ENCODE results near the gene SPOCD1. TPM values are rescaled to one million over a fixed set of nuclear protein-coding genes. Genes with fewer than 3 reads are reported as not detected.

The SPOCD1 gene
- total RNA-seq, 4 donors from 2014 or later: 0.63 to 23.9 (median 23.2) TPM; not detected in 1

DNA sequence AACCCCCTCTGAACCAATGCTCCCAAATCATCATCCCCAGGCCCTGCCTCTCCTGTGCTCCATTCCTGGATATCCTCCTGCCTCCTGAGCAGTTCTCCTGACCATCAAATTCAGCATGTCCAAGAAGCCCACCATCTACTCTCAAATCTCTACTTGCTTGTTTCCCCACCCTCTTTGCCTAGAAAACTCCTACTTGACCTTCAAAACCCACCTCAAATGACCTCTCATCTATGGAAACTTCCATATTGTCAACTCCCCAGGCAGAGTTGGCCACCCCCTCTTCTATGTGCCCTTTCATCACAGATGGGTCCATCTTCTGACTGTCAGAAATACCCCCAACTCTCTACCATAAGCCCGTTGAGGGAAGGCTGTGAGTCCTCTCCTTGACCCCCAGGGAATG lies 68.5 kb downstream of the SPOCD1 start:
- TF ChIP-seq, protein P1, sequence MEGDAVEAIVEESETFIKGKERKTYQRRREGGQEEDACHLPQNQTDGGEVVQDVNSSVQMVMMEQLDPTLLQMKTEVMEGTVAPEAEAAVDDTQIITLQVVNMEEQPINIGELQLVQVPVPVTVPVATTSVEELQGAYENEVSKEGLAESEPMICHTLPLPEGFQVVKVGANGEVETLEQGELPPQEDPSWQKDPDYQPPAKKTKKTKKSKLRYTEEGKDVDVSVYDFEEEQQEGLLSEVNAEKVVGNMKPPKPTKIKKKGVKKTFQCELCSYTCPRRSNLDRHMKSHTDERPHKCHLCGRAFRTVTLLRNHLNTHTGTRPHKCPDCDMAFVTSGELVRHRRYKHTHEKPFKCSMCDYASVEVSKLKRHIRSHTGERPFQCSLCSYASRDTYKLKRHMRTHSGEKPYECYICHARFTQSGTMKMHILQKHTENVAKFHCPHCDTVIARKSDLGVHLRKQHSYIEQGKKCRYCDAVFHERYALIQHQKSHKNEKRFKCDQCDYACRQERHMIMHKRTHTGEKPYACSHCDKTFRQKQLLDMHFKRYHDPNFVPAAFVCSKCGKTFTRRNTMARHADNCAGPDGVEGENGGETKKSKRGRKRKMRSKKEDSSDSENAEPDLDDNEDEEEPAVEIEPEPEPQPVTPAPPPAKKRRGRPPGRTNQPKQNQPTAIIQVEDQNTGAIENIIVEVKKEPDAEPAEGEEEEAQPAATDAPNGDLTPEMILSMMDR (IDR thresholded peaks at IDR 0.05): no peak
- ATAC-seq (ENCODE audit: low FRiP score) (no peak), DNase-seq (ENCODE audit: low spot score) (no peak)

DNA sequence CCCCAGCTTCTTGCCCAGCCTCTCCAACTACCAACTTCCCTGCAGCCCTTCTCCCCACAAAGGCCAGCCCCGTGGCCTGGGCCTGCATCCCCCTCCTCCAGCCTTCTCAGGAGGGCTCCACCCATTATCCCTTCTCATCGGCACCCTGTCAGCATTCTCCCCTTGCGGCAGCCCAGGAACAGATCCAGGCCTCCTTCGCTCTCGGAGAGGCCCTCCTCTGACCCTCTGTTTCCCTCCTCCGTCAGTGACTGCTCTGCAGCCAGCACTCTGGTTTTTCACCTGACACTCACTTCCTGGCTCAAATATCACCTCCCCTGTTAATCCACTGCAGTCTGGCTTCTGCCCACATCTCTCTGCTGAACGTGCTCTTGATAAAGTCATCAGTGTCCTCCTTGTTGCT lies 69.1 kb downstream of the SPOCD1 start:
- ATAC-seq (ENCODE audit: low FRiP score) (no peak), DNase-seq (ENCODE audit: low spot score) (no peak)
- TF ChIP-seq, protein P1 (IDR thresholded peaks at IDR 0.05): no peak

DNA sequence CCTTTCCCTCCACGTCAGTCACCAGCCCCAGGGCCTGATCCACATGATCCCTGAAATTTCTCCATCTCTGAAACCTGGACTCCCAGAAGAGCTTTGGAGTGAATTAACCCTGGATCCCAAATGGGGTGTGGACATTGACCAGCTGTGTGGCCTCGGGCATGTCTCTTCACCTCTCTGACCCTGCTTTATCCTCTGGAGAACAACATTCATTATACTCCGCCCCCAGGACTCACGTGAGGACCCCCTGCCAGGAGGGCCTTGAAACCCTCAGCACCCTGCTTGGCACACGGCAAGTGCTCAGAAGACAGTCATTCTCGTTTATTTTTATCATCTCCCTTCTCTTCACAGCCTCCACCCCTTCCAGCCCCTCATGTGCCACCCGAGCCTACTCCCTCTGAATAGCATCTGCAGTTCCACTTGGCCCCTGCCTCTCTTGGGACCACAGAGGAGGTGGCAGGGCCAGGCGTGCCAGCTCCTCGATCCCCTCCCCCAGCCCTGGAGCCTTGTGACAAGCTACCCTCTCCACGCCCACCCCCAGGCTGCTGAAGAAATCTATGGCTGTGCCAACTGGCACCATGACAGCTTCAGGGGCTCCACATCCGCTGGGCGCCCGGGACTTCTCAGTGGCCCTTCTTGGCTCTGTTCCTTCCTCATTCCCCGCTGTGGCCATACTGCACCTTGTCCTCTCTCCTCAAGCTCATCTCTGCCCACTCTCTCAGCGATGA lies 69.7 kb downstream of the SPOCD1 start:
- ATAC-seq (ENCODE audit: low FRiP score): no peak
- DNase-seq (ENCODE audit: low spot score): no peak
- TF ChIP-seq, protein P1 (IDR thresholded peaks at IDR 0.05): no peak

DNA sequence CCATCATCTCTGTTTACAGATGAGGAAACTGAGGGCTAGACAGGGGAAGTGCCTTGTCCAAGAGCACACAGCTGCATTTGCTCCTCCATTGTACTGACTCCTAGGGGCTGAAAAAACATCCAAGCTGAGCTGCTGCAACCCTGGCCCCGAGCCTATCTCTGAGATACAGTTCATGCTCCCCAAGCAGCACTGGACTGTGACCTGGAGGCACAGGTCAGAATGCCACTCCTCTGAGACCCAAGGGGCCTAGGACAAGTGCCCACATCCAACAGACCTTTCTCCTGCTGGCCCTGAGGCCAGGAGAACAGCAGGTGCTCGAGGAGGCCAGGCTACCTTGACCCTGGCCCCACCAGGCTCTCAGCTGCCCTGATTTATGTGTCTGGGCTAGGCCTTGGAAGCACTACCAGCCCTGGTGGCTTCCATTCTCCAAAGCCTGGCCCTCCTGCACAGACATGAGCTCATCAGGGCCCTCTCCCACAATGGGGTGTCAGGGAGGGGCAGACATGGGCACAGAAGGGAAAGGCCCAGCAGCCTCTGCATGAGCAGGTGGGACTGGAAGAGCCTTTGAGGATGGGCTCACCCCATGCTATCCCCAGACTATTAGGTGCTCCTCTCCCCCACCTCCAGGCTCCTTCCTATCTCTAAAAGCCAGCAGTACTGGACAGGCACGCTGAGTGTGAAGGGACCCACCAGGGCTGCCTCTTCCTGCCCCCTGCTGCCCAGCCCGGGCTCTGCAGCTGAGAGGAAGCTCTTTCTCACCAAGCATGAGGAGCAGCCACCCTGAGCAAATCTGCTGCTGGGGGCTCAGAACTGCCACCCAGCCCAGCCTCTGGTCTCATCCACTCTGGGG lies 70.5 kb downstream of the SPOCD1 start:
- TF ChIP-seq, protein P1 (IDR thresholded peaks at IDR 0.05): peak in 1 of 3 donors; percentile 37
- peak; percentile 83 for ATAC-seq (ENCODE audit: low FRiP score)
- DNase-seq (ENCODE audit: low spot score): no peak

DNA sequence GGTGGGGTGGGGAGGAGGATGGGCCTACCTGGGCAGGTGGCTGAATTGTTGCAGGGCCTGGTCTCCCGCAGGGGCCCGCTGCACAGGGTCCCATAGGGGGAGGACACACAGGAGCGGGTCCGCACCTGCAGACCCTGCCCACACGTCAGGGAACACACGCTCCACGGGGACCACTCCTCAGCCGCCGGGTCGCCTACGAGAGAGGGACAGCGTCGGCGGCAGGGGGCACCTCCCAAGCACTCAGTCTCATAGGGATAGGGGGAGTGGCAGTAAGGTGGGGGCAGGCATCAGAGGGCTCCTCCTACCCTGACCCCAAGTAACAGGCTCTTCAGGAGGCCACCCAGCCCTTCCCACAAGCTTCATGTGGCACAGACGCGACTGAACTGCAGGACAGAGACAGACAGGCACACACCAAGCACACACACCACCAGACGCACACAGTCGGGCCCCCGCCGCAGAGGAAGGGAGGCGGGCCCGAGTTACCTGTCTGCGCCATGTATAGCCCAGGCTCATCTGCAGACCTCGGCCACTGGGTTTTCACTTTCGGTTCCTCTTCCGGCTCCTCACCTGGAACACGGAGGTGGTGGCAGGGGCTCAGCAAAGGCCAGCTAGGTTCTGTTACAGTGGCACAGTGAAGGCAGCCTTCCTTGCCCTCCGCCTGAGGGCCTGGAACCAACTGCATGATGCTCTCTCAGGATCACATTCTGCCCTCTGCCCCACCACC lies 71.5 kb downstream of the SPOCD1 start:
- ATAC-seq (ENCODE audit: low FRiP score): peak; percentile 19
- no peak for DNase-seq (ENCODE audit: low spot score)
- TF ChIP-seq, protein P1 (IDR thresholded peaks at IDR 0.05): no peak

DNA sequence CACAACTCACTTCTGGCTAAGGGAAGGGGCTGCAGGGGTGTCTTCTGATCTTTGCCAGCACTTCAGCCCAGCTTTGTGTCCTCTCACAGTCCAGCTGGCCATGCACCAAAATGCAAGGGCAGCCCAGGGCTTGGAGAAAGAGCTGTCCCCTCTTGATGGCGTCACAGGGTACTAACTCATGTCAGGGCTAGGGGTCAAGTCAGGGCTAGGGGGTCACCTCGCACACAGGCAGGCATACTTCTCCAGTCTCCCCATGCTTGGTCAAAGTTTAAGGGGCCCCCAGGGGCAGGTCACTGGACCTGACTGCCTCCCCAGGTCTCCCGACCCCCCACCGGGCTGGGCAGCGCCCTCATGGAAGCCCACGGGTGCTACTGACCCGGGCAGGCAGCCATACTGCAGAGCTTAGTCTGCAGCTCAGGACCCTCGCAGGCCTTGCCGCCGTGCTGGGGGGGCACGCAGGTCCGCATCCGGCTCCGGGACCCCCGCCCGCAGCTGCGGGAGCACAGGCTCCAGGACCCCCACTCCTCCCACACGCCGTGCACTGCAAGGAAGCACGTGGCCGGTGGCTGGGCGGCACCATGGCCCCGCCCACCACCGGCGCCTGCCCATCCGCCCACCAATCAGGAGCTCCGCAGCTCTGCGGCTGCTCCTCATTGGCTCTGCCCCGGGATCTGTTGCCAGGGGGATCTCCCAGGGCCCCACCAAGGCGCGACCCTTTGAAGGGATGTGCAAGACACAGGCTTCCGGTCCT lies 73.2 kb downstream of the SPOCD1 start:
- ATAC-seq (ENCODE audit: low FRiP score) (no peak), DNase-seq (ENCODE audit: low spot score) (no peak)
- TF ChIP-seq, protein P1 (IDR thresholded peaks at IDR 0.05): no peak

Data from omental fat pad (tissue), 4 donors.